GM18498 (cell line): ENCODE data around the gene SLCO2A1.

Experiments used
- ATAC-seq: cut with Tn5 transposase; IDR thresholded peaks from one replicate; pipeline ENCODE4 v1.9.1; 2021; ENCODE audit warnings: mild to moderate bottlenecking, moderate library complexity; ENCODE audit not compliant: unreplicated experiment

Gene SLCO2A1

DNA sequence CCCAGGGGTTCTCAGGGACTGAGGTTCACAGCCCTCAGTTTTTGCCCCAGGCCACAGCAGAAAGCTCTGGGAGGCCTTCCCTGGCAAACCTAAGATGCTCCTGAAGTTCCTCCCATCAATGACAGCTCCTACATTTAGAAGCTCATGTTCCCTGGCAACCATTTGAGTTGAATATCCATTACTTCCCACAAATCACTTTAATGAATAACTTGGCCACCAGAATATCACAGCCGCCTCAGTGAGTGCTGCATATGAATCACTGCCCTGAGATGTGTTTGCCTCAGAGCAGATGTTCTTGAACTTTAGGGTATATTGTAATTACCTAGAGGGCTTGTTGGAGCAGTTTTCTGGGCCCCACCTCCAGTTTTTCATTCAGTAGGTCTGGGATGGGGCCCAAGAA lies 27.4 kb downstream of the SLCO2A1 start:
- ATAC-seq = no peak

- no peak for ATAC-seq
Observed at GRCh38 chr3:134001251-134001650, 28.5 kb downstream of the SLCO2A1 start.

GRCh38 chr3:133999891-134000685 lies 29.6 kb downstream of the SLCO2A1 start:
- ATAC-seq = no peak

- no peak for ATAC-seq
Observed at GRCh38 chr3:133998691-133999241, 31.0 kb downstream of the SLCO2A1 start.

DNA sequence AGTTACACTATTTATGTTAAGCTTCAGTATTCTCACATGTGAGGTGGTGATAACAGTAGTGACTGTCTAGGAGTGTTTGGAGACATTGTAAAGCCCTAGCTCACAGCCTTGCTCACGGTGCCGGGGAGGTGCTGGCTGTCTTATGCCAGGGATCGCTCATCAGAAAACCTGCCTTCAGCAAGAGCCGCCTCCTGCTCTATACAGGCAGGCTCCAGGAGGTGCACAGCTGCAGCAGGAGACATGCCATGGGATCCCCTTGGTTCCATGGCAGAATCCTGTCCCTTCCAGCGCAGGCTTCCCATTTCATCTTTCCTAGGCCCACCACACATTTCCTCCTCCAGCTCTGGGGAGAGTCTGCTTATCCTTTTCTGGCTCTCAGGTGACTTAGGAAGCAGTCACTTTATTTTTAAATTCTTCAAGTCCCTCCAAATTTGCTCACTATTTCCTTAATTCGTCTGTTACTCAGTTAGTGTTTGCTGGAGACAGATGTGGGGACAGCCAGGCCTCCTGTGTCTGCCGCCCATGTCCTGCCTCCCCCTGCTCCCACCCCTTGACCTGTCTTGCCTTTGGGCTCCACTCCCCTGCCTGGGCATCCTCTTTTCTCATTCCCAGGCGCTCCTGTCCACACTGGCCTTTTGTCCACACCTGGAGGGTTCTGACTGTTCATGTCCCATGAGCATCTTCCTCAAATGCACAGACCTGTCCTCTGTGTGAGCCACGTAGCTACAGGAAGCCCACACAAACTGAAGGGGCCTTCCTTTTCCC lies 31.7 kb downstream of the SLCO2A1 start:
- no peak for ATAC-seq

DNA sequence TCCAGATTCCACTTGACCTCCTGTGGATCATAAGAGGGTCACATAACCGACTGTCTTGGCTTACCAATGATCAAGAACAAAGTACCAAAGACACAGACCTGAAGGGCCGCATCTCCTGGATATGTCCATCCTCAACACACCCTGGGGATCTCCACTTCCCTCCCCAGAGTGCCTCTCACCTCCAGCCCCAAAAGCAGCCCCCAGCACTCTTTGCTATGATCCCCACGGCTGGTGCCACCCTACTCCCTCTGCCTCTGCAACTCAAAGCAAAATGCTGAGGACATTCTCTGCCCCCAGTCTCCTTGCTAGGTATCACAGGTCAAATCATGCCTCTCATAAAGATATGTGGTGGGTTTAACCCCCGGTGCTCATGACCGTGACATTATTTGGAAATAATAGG lies 32.7 kb downstream of the SLCO2A1 start:
- no peak for ATAC-seq

- no peak for ATAC-seq
Observed at GRCh38 chr3:133996251-133996661, 33.5 kb downstream of the SLCO2A1 start.

GRCh38 chr3:133995264-133995663 lies 34.5 kb downstream of the SLCO2A1 start:
- no peak for ATAC-seq

GRCh38 chr3:133994166-133994890 lies 35.4 kb downstream of the SLCO2A1 start:
- no peak for ATAC-seq

- ATAC-seq = no peak
Observed at GRCh38 chr3:133992951-133993620, 36.6 kb downstream of the SLCO2A1 start.

DNA sequence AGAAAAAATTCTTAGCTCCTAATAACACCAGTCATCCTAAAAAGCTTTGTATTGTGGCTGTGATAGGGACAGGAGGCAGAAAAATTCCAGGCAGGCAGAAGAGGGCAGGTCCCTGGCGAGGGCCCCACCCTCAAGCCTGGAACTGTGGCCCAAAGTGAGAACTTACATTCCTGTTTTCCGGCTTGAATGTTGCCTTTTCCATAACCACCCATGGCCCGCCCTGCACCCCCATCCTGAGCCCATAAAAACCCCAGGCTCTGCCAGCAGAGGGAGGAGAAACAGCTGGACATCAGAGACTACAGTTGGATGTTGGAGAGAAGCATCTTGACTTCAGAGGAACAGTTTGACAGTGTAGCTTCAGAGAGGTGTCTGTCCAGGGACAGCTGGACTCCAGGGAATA lies 37.3 kb downstream of the SLCO2A1 start:
- no peak for ATAC-seq

DNA sequence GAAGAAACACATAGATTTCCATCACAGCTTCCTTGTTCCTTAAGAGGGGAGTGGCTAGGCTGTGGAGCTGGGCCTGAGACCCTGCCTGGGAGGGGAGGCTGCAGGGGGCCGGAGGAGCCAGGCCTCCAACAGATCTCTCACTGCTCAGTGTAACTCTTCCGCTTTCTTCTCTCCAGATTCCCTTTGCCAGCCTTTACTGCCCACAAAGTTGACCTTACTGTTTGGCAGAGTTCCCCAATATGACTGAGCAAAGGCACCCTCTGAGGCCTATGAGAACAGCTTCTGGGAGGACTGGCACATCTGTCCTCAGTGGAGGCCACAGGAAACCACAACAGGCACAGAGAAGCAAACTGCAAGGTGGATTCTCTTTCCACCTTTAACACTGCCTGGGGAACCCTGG lies 38.1 kb downstream of the SLCO2A1 start:
- ATAC-seq = no peak

GRCh38 chr3:133991209-133991608 lies 38.5 kb downstream of the SLCO2A1 start:
- ATAC-seq = no peak

DNA sequence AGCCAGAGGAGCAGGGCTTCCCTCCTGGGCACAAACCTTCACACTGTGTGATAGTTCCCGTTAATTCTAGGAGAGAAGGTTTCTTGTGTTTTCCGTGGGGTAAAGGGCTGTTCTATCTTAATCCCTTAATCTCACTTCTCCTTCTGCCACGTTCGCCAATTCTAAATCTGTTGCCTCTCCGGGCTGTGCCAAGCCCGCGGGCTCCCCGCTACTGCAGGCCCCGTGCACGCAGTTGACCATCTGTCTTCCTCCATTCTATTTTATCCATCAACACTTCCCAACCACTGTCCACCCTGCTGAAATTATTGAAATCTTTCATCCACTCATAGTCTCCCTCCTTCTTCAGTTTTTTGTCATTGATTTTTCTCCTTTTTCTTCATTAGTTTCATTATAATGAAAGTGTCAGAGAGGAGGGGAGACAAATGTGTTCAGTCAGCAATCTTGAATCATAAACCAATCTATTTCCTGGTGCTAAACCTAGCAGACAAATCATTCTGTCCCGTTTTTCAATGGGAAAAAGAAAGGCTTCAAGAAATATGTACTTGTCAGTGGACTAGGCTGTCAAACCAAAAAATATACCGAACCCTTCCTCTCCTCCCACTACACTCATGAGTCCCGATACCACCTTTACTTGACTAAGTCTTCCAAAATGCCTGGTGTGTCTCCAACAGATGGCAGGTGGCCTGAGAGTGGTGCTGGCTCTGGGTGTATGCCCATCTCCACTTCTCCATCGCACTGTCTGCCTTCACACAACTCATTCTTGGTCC lies 39.6 kb downstream of the SLCO2A1 start:
- ATAC-seq = no peak

DNA sequence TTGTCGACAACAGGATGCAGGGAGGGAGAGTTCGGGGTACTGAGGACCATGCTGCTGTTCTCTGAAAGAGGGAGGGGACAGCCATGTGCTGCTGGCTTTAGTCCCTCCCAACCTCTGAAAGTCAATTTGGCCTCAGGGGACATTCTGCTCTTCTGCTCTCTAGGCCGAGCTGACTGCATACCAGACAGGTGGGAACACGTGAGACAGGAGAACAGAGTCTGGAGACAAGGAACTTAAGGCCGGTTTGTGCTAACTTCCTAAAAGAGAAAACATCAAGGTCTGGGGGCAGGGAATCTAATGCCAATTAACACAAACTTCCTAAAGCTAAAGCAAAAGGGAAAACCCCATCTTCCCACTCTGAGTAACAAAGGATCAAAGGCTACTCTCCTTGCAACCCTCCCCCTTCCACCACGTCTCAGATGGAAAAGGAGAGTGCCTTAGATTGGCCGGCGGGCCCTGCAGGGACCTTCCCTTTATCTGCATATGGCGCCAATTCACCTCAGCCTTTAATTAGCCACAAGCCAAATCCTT lies 41.0 kb downstream of the SLCO2A1 start:
- no peak for ATAC-seq

GRCh38 chr3:133987948-133988484 lies 41.7 kb downstream of the SLCO2A1 start:
- ATAC-seq = no peak

GRCh38 chr3:133987136-133987535 lies 42.6 kb downstream of the SLCO2A1 start:
- no peak for ATAC-seq

GRCh38 chr3:133986311-133986710 lies 43.4 kb downstream of the SLCO2A1 start:
- ATAC-seq = no peak

DNA sequence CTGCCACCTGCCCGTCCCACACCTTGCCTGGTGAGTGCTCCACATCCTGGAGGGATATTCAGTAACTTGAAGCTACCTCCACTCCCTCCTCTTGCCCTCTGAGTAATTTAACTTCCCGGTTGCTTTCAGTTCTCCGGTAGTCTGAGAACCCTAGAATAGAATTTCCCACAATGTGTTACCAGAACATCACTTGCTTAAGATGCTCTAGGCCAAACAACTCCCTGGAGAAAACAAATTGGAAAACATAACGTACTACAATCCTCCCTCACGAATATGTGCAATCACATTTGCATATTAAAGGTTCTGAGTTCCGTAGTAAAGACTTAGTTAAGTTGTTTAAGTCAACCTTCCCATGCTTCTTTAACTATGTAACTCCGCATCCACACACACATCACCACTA lies 44.8 kb downstream of the SLCO2A1 start:
- ATAC-seq = no peak
